Raji (cell line): ENCODE data around the gene TRPC4AP.

Source experiments
- POLR2A ChIP-seq: IDR thresholded peaks from 2 replicates; pipeline ENCODE4 v1.6.1; 2011; ENCODE audit warnings: low read depth, low read length, control low read depth; ENCODE audit not compliant: insufficient read depth

The TRPC4AP gene

GRCh38 chr20:34956751-34957472 lies 135.7 kb downstream of the TRPC4AP start:
- TF ChIP-seq POLR2A, result no peak

- TF ChIP-seq POLR2A, result no peak
Observed at GRCh38 chr20:34956041-34956458, 136.6 kb downstream of the TRPC4AP start.

- peak; percentile 88 for TF ChIP-seq POLR2A
Observed at GRCh38 chr20:34955231-34956040, 137.2 kb downstream of the TRPC4AP start, which contains the start of the genes GSS and MYH7B. TSS of gene GSS (minus strand) at chr20:34955806. CDS start at chr20:34951852, 3,954 bp downstream. TSS of gene MYH7B (plus strand) at chr20:34955868. CDS start at chr20:34978006, 22,138 bp downstream.

- no peak for TF ChIP-seq POLR2A
Observed at GRCh38 chr20:34954904-34955230, 137.7 kb downstream of the TRPC4AP start.

GRCh38 chr20:34953960-34954359 lies 138.6 kb downstream of the TRPC4AP start:
- TF ChIP-seq POLR2A, result no peak

- no peak for TF ChIP-seq POLR2A
Observed at GRCh38 chr20:34952671-34953070, 139.9 kb downstream of the TRPC4AP start.
